OCI-LY7 (cell line): ENCODE measurements around the gene PPM1L.
"Not testable (repeated sequence)": the region's sequence is repeated elsewhere in the genome, so short reads cannot be mapped to it uniquely, and the experiment has no call there.

ENCODE experiments used
- CTCF ChIP-seq: fragments of 200-600 bp; sonication (generic); conservative IDR thresholded peaks from 2 replicates; pipeline ENCODE4 v1.5.1; 2014; ENCODE audit warnings: mild to moderate bottlenecking, antibody characterized with exemption, low read length, moderate library complexity, mixed read lengths
- EZH2phosphoT487 ChIP-seq: fragments of 200-600 bp; sonication (generic); IDR thresholded peaks from 2 replicates; pipeline ENCODE4 v1.6.1; 2018; ENCODE audit warnings: low read depth, borderline replicate concordance, mild to moderate bottlenecking, mixed run types, antibody characterized with exemption, low read length, moderate library complexity, mixed read lengths

DNA sequence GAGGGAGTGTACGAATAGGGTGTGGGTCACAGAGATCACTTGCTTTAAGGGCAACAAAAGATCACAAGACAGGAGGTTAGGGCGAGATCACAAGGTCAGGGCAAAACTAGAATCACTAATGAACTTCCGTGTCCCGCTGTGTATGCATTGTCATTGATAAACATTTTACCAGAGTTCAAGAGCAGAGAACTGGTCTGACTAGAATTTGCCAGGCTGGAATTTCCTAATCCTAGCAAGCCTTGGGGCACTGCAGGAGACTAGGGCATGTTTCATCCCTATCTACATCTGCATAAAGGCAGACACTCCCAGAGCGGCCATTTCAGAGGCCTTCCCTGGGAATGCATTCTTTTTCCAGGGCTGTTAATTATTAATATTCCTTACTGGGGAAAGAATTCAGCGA, 227.9 kb downstream of the PPM1L start:
- TF ChIP-seq CTCF, EZH2phosphoT487: not testable (repeated sequence)
